A549 (cell line): Measurements from ENCODE around the gene THSD7A.

ENCODE experiments used
- CBX8 ChIP-seq: fragments of 200-600 bp; sonication (generic); IDR thresholded peaks from 2 replicates; pipeline ENCODE4 v1.6.1; 2016
- CEBPB ChIP-seq, 2 experiments: fragments of >200 bp in 1 of 2; sonication (Bioruptor Twin) in 1 of 2; formaldehyde crosslinking in 1 of 2; IDR thresholded peaks; 2 replicates each; pipeline ENCODE4 v1.6.1; 2012 to 2016
- CTCF ChIP-seq: fragments of >200 bp; sonication (Bioruptor Twin); formaldehyde crosslinking; IDR thresholded peaks from 3 replicates; pipeline ENCODE4 v1.5.1; 2016
- EP300 ChIP-seq, 2 experiments: fragments of >200 bp; sonication (Bioruptor Twin); formaldehyde crosslinking; IDR thresholded peaks; 2 replicates in 1 of 2; 3 replicates in 1 of 2; pipeline ENCODE4 v1.6.1; 2016 to 2017
- KDM1A ChIP-seq: fragments of 200-600 bp; sonication (generic); IDR thresholded peaks from 2 replicates; pipeline ENCODE4 v1.6.1; 2016; ENCODE audit warnings: low read depth, mild to moderate bottlenecking
- MYC ChIP-seq: IDR thresholded peaks from 2 replicates; pipeline ENCODE4 v1.6.1; 2012; ENCODE audit warnings: mild to moderate bottlenecking, inconsistent platforms, low read length, improper control_type of control experiment, borderline replicate concordance
- POLR2A ChIP-seq: IDR thresholded peaks from 2 replicates; pipeline ENCODE4 v1.6.1; 2012; ENCODE audit warnings: mild to moderate bottlenecking, low read length
- REST ChIP-seq: fragments of 200-600 bp; sonication (generic); IDR thresholded peaks from 2 replicates; pipeline ENCODE4 v1.6.1; 2016; ENCODE audit warnings: antibody characterized with exemption, mild to moderate bottlenecking, moderate library complexity
- RFX5 ChIP-seq: fragments of 450-650 bp; IDR thresholded peaks from 2 replicates; pipeline ENCODE4 v1.7.1; 2014; ENCODE audit warnings: antibody characterized with exemption, mild to moderate bottlenecking, moderate library complexity
- ZNF302 ChIP-seq: fragments of 250-450 bp; sonication (Bioruptor Pico); IDR thresholded peaks from 2 replicates; pipeline ENCODE4 v1.9.0; 2021; ENCODE audit warnings: inconsistent platforms, mild to moderate bottlenecking, moderate library complexity
- TF ChIP-seq, protein P1 (sequence below): fragments of 450-650 bp; IDR thresholded peaks from 2 replicates; pipeline ENCODE4 v1.6.1; 2014; ENCODE audit warnings: antibody characterized with exemption

- no peak for TF ChIP-seq EP300 (IDR thresholded peaks at IDR 0.05)
- no peak for TF ChIP-seq ZNF302 (CRISPR knock-in tag)
- TF ChIP-seq CTCF = no peak
- peak in 1 of 2 experiments; percentile 55; a peak in 1 of 4 replicates for TF ChIP-seq CEBPB (IDR thresholded peaks at IDR 0.05)
- no peak for TF ChIP-seq POLR2A
- no peak for TF ChIP-seq REST
- no peak for TF ChIP-seq RFX5
- no peak for TF ChIP-seq KDM1A
- TF ChIP-seq, protein P1, sequence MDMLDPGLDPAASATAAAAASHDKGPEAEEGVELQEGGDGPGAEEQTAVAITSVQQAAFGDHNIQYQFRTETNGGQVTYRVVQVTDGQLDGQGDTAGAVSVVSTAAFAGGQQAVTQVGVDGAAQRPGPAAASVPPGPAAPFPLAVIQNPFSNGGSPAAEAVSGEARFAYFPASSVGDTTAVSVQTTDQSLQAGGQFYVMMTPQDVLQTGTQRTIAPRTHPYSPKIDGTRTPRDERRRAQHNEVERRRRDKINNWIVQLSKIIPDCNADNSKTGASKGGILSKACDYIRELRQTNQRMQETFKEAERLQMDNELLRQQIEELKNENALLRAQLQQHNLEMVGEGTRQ = no peak
- no peak for TF ChIP-seq CBX8
- no peak for TF ChIP-seq MYC
Measured at GRCh38 chr7:11706666-11707605, 125.1 kb downstream of the THSD7A start.
